Bronchial epithelial cell (primary cell): ENCODE results near the gene ZNF75A. TPM values are rescaled to one million over a fixed set of nuclear protein-coding genes. Genes with fewer than 3 reads are reported as not detected.

Experiments
- DNase-seq: peaks from one replicate; pipeline ENCODE4 v3.0.0-alpha.2; 2010; ENCODE audit warnings: low read depth
- FAIRE-seq: peaks from 2 replicates; lab custom pipeline; 2011; peaks lifted over from hg19 to GRCh38; lab: Jason Lieb, UNC
- H3K27me3 ChIP-seq: 2 replicates; pipeline ENCODE4 v1.5.1; 2011; ENCODE audit warnings: low read length; ENCODE audit not compliant: control insufficient read depth, insufficient read depth
- H3K36me3 ChIP-seq: 2 replicates; pipeline ENCODE4 v1.5.1; 2011; ENCODE audit warnings: low read length; ENCODE audit not compliant: control insufficient read depth, insufficient read depth
- H3K4me3 ChIP-seq: 2 replicates; pipeline ENCODE4 v1.5.1; 2011; ENCODE audit warnings: mild to moderate bottlenecking, low read depth, low read length, control low read depth
- total RNA-seq: library from RNA; depleted of rRNA; stranded (reverse); fragments of >200 nt; gene quantifications from 2 replicates; pipeline ENCODE4 v1.2.1, GENCODE V29; 2014
- TF ChIP-seq, protein P1 (sequence below): IDR thresholded peaks from 2 replicates; pipeline ENCODE4 v1.5.1; 2011; ENCODE audit warnings: mild to moderate bottlenecking, moderate library complexity, low read length, control low read depth, inconsistent platforms; ENCODE audit not compliant: insufficient read depth, severe bottlenecking

The ZNF75A gene
- total RNA-seq, 1 donor from 2014 or later: 22.9 TPM

GRCh38 chr16:3364774-3365427 lies 59.6 kb downstream of the ZNF75A start:
- peak; percentile 79 for DNase-seq
- no peaks in the 10 kb centered on the region for H3K36me3 ChIP-seq
- TF ChIP-seq, protein P1, sequence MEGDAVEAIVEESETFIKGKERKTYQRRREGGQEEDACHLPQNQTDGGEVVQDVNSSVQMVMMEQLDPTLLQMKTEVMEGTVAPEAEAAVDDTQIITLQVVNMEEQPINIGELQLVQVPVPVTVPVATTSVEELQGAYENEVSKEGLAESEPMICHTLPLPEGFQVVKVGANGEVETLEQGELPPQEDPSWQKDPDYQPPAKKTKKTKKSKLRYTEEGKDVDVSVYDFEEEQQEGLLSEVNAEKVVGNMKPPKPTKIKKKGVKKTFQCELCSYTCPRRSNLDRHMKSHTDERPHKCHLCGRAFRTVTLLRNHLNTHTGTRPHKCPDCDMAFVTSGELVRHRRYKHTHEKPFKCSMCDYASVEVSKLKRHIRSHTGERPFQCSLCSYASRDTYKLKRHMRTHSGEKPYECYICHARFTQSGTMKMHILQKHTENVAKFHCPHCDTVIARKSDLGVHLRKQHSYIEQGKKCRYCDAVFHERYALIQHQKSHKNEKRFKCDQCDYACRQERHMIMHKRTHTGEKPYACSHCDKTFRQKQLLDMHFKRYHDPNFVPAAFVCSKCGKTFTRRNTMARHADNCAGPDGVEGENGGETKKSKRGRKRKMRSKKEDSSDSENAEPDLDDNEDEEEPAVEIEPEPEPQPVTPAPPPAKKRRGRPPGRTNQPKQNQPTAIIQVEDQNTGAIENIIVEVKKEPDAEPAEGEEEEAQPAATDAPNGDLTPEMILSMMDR: no peak
- H3K27me3 ChIP-seq: no peaks in the 10 kb centered on the region
- peak; percentile 13 for FAIRE-seq
- H3K4me3 ChIP-seq: peak overlapping the region; percentile 45

Other genes with a start within 250 kb of the ZNF75A start
- 0.53 and 2.8 TPM in 2 replicates for gene IL32, start 239.9 kb upstream of the ZNF75A start, total RNA-seq
- gene ZSCAN10, start 206.2 kb upstream of the ZNF75A start, total RNA-seq: not detected in 2 replicates
- 17.5 and 22.4 TPM in 2 replicates for gene ZNF205, start 192.9 kb upstream of the ZNF75A start, total RNA-seq
- gene ZNF213, start 170.5 kb upstream of the ZNF75A start, total RNA-seq: 7.6 and 10.6 TPM in 2 replicates
- gene OR1F1, start 117.3 kb upstream of the ZNF75A start, total RNA-seq: not detected in 2 replicates
- 9.5 and 9.9 TPM in 2 replicates for gene ZNF200, start 70.3 kb upstream of the ZNF75A start, total RNA-seq
- gene MEFV, start 48.9 kb upstream of the ZNF75A start, total RNA-seq: not detected in 2 replicates
- 46.6 and 60.6 TPM in 2 replicates for gene ZNF263, start 22.0 kb upstream of the ZNF75A start, total RNA-seq
- gene TIGD7, start 67 bp upstream of the ZNF75A start, total RNA-seq: 2.4 and 5.5 TPM in 2 replicates
- not detected in 2 replicates for gene OR2C1, start 50.4 kb downstream of the ZNF75A start, total RNA-seq
- gene ZSCAN32, start 95.5 kb downstream of the ZNF75A start, total RNA-seq: 15.6 and 17.4 TPM in 2 replicates
- gene ZNF174, start 95.7 kb downstream of the ZNF75A start, total RNA-seq: 4.2 TPM in 2 replicates
- gene ZNF597, start 138.0 kb downstream of the ZNF75A start, total RNA-seq: 1.3 and 1.9 TPM in 2 replicates
- 5.0 and 10.0 TPM in 2 replicates for gene NAA60, start 138.2 kb downstream of the ZNF75A start, total RNA-seq
- gene C16orf90, start 190.0 kb downstream of the ZNF75A start, total RNA-seq: not detected in 2 replicates
- 8.2 and 16.9 TPM in 2 replicates for gene CLUAP1, start 195.5 kb downstream of the ZNF75A start, total RNA-seq